Central memory CD8-positive, alpha-beta T cell (primary cell): Measurements from ENCODE around the gene ZNF618.

Source experiments
- ATAC-seq: fragments of 150-1000 bp; cut with Tn5 transposase; replicated peaks from 2 replicates; pipeline ENCODE4 v1.10.0; 2022; ENCODE audit warnings: mild to moderate bottlenecking, moderate FRiP score, moderate number of reproducible peaks; ENCODE audit not compliant: poor library complexity, severe bottlenecking; ENCODE audit errors: extremely low read depth
- DNase-seq, 2 donors: peaks; one replicate each; pipeline ENCODE4 v3.0.0; 2021; ENCODE audit warnings: low spot score in 2 of 2
- H3K27ac Mint-ChIP-seq: one replicate; pipeline ENCODE4 v1.8.0; 2022; ENCODE audit warnings: low read depth, mild to moderate bottlenecking, moderate library complexity, mixed read lengths
- H3K27me3 Mint-ChIP-seq: one replicate; pipeline ENCODE4 v1.8.0; 2022; ENCODE audit warnings: mixed read lengths
- H3K36me3 Mint-ChIP-seq: one replicate; pipeline ENCODE4 v1.8.0; 2022; ENCODE audit warnings: mild to moderate bottlenecking, moderate library complexity, mixed read lengths; ENCODE audit not compliant: insufficient read depth
- H3K4me1 Mint-ChIP-seq: one replicate; pipeline ENCODE4 v1.8.0; 2022; ENCODE audit warnings: mixed read lengths
- H3K4me3 Mint-ChIP-seq: one replicate; pipeline ENCODE4 v1.8.0; 2022; ENCODE audit warnings: mild to moderate bottlenecking, moderate library complexity, mixed read lengths
- H3K9me3 Mint-ChIP-seq: one replicate; pipeline ENCODE4 v1.8.0; 2022; ENCODE audit warnings: mixed read lengths

Gene ZNF618

GRCh38 chr9:113958556-113958955, 82.4 kb downstream of the ZNF618 start:
- no peak for ATAC-seq
- DNase-seq = no peak
- peaks cover 1% of the 10 kb centered on the region for H3K36me3 Mint-ChIP-seq
- H3K27me3 Mint-ChIP-seq = peaks cover 5% of the 10 kb centered on the region
- no peaks in the 10 kb centered on the region for H3K4me1 Mint-ChIP-seq
- H3K4me3 Mint-ChIP-seq = no peak overlapping the region
- no peaks in the 10 kb centered on the region for H3K9me3 Mint-ChIP-seq
- no peak overlapping the region for H3K27ac Mint-ChIP-seq

- H3K27ac Mint-ChIP-seq = no peak overlapping the region
- peaks cover 1% of the 10 kb centered on the region for H3K36me3 Mint-ChIP-seq
- no peak for ATAC-seq
Measured at GRCh38 chr9:113960768-113961167, 84.7 kb downstream of the ZNF618 start.

DNA sequence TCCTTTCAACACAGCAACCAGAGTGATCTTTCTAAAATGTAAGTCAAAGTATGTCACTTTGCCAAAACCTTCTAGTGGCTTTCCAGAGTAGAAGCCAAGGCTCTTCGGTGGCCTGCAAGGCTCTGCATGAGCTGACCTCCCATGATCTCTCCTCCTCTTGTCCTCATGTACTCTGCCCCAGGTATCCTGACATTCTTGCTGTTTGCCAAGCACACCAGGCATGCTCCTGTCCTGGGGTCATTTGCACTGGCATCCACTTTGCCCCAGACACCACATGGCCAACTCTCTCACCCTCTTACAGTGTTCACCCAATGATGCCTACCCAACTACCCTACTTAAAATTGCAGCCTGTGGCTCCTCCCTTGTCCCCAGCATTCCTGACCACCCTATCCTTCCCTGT, 86.3 kb downstream of the ZNF618 start:
- Mint-ChIP-seq H3K27me3 (peaks cover 12% of the 10 kb centered on the region), H3K27ac (no peak overlapping the region), H3K9me3 (no peaks in the 10 kb centered on the region), H3K4me3 (no peak overlapping the region), H3K4me1 (no peaks in the 10 kb centered on the region), H3K36me3 (peaks cover 3% of the 10 kb centered on the region)
- DNase-seq (no peak), ATAC-seq (no peak)

More at GRCh38 chr9:113960768-113961167, 84.7 kb downstream of the ZNF618 start:
- H3K9me3 Mint-ChIP-seq = no peaks in the 10 kb centered on the region
- no peaks in the 10 kb centered on the region for H3K27me3 Mint-ChIP-seq
- DNase-seq = no peak
- no peaks in the 10 kb centered on the region for H3K4me1 Mint-ChIP-seq
- H3K4me3 Mint-ChIP-seq = no peak overlapping the region

DNA sequence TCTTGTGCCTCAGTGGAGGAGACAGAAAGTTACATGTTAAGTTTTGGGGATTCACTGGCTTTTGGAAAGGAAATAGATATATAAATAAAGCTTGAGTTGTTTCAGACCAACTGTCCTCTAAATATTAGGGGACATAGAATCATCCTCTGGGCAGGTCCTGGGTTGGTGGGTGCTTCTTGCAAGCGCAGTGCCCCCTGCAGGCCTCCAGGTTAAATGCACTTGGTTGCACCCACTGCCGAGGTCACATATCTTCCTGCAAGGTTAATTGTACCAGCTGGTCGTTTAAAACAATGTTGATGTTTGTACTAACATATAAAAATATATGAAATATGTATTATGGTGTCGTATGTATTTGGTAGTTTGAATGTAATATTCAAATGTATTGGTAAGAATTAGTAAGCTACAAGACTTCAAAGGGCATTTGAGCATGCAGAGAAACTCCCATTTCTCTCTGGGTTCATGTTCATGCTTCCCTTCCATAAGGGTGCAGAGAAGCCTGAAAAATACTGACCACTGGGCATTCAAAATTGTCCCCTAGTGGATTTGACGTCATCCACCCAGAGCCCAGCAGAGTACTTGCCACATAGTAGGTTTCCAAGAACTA, 87.0 kb downstream of the ZNF618 start:
- no peak for DNase-seq
- ATAC-seq = no peak
- H3K4me1 Mint-ChIP-seq = no peaks in the 10 kb centered on the region
- H3K36me3 Mint-ChIP-seq = peaks cover 3% of the 10 kb centered on the region
- no peak overlapping the region for H3K4me3 Mint-ChIP-seq
- H3K27me3 Mint-ChIP-seq = peaks cover 17% of the 10 kb centered on the region
- H3K27ac Mint-ChIP-seq = no peak overlapping the region
- no peaks in the 10 kb centered on the region for H3K9me3 Mint-ChIP-seq

- Mint-ChIP-seq H3K27ac (no peak overlapping the region), H3K36me3 (peaks cover 3% of the 10 kb centered on the region), H3K9me3 (no peaks in the 10 kb centered on the region), H3K4me1 (no peaks in the 10 kb centered on the region), H3K4me3 (no peak overlapping the region), H3K27me3 (peaks cover 17% of the 10 kb centered on the region)
- no peak for DNase-seq
- ATAC-seq = no peak
Measured at GRCh38 chr9:113963696-113964494, 87.8 kb downstream of the ZNF618 start.

GRCh38 chr9:113964495-113965170, 88.5 kb downstream of the ZNF618 start:
- Mint-ChIP-seq H3K36me3 (peaks cover 3% of the 10 kb centered on the region), H3K4me3 (no peak overlapping the region), H3K9me3 (no peaks in the 10 kb centered on the region), H3K4me1 (no peaks in the 10 kb centered on the region), H3K27me3 (peaks cover 17% of the 10 kb centered on the region), H3K27ac (no peak overlapping the region)
- no peak for ATAC-seq
- no peak for DNase-seq

GRCh38 chr9:113966394-113966793, 90.3 kb downstream of the ZNF618 start:
- DNase-seq = no peak
- Mint-ChIP-seq H3K4me3 (no peak overlapping the region), H3K4me1 (no peaks in the 10 kb centered on the region), H3K27ac (no peak overlapping the region), H3K9me3 (no peaks in the 10 kb centered on the region), H3K36me3 (peaks cover 2% of the 10 kb centered on the region), H3K27me3 (peaks cover 17% of the 10 kb centered on the region)
- no peak for ATAC-seq

- Mint-ChIP-seq H3K27me3 (peaks cover 17% of the 10 kb centered on the region), H3K27ac (no peak overlapping the region), H3K4me3 (no peak overlapping the region), H3K9me3 (no peaks in the 10 kb centered on the region), H3K36me3 (peaks cover 2% of the 10 kb centered on the region), H3K4me1 (no peaks in the 10 kb centered on the region)
- DNase-seq (no peak), ATAC-seq (no peak)
Measured at GRCh38 chr9:113967380-113967779, 91.3 kb downstream of the ZNF618 start.

DNA sequence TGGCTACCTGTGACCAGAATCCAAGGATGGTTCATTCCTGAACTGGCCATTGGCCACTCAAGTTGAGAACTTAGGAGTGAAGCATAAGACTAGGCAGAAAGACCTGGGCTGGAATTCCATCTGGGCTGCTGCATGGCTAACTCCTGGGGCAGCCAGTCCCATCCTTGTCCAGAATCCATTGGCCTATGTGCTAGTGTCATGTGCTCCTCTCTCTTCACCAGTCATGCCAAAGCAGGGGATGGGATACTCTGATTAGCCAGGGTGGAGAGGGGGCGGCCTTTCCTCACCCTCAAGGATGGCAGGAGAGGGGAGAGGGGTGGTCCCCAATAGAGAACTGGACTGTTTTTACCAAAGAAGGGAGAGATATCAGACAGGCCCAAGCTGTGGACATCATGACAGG, 93.2 kb downstream of the ZNF618 start:
- ATAC-seq (no peak), DNase-seq (no peak)
- Mint-ChIP-seq H3K4me1 (no peaks in the 10 kb centered on the region), H3K27me3 (peaks cover 17% of the 10 kb centered on the region), H3K36me3 (peaks cover 2% of the 10 kb centered on the region), H3K27ac (no peak overlapping the region), H3K9me3 (no peaks in the 10 kb centered on the region), H3K4me3 (no peak overlapping the region)

GRCh38 chr9:113973226-113973625, 97.1 kb downstream of the ZNF618 start:
- DNase-seq (no peak), ATAC-seq (no peak)
- no peak overlapping the region for H3K4me3 Mint-ChIP-seq
- H3K36me3 Mint-ChIP-seq = peaks cover 4% of the 10 kb centered on the region
- peaks cover 9% of the 10 kb centered on the region for H3K27me3 Mint-ChIP-seq
- no peaks in the 10 kb centered on the region for H3K4me1 Mint-ChIP-seq
- H3K27ac Mint-ChIP-seq = no peak overlapping the region
- H3K9me3 Mint-ChIP-seq = no peaks in the 10 kb centered on the region

GRCh38 chr9:113973963-113974413, 97.9 kb downstream of the ZNF618 start:
- DNase-seq (no peak), ATAC-seq (no peak)
- Mint-ChIP-seq H3K27ac (no peak overlapping the region), H3K4me1 (no peaks in the 10 kb centered on the region), H3K36me3 (peaks cover 4% of the 10 kb centered on the region), H3K9me3 (no peaks in the 10 kb centered on the region), H3K4me3 (no peak overlapping the region), H3K27me3 (peaks cover 9% of the 10 kb centered on the region)

- peaks cover 9% of the 10 kb centered on the region for H3K27me3 Mint-ChIP-seq
- peaks cover 4% of the 10 kb centered on the region for H3K36me3 Mint-ChIP-seq
- no peak overlapping the region for H3K27ac Mint-ChIP-seq
- DNase-seq (no peak), ATAC-seq (no peak)
- H3K9me3 Mint-ChIP-seq = no peaks in the 10 kb centered on the region
- no peak overlapping the region for H3K4me3 Mint-ChIP-seq
- no peaks in the 10 kb centered on the region for H3K4me1 Mint-ChIP-seq
Measured at GRCh38 chr9:113976915-113977314, 100.8 kb downstream of the ZNF618 start.
